ENCODE data around the gene CDCA5.

The CDCA5 gene

GRCh38 chr11:65104628-65105027 is 20.8 kb upstream of the CDCA5 start:
- DNase-seq = no peak

GRCh38 chr11:65103476-65103875 is 19.6 kb upstream of the CDCA5 start:
- DNase-seq = no peak

DNA sequence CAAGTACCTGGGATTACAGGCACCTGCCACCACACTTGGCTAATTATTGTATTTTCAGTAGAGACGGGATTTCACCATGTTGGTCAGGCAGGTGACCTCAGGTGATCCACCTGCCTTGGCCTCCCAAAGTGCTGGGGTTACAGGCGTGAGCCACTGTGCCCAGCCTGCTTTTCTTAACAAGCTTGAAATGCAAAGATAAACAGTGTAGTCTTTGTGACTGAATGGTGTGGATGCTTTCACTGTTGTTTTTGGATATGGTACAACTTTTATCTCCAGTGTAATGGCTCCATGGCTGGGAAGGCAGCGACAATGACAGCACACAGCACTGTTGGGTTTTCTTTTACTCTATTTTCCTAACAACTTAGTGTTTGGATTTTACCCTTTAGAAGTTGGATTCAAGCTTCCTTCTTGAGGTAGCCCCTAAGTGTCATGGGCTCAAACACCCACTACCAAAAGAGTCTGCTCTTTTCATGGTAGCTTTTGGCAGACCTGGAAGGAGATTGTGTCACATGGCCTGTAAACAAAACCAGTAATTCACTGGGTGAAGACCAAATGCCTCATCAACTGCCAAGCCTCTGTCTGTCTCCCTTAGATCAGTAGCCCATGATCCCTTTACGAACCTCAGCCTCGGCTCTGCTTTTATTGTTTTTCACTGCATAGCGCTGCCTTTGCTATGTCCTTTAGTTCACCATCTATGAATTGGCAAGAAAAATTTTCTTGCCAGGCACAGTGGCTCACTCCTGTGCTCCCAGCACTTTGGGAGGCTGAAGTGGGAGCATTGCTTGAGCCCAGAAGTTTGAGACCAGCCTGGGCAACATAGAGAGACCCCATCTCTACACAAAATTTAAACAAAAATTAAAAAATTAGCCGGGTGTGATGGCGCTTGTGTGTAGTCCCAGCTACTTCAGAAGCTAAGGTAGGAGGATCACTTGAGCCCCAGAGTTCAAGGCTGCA is 18.6 kb upstream of the CDCA5 start:
- no peak for DNase-seq

DNA sequence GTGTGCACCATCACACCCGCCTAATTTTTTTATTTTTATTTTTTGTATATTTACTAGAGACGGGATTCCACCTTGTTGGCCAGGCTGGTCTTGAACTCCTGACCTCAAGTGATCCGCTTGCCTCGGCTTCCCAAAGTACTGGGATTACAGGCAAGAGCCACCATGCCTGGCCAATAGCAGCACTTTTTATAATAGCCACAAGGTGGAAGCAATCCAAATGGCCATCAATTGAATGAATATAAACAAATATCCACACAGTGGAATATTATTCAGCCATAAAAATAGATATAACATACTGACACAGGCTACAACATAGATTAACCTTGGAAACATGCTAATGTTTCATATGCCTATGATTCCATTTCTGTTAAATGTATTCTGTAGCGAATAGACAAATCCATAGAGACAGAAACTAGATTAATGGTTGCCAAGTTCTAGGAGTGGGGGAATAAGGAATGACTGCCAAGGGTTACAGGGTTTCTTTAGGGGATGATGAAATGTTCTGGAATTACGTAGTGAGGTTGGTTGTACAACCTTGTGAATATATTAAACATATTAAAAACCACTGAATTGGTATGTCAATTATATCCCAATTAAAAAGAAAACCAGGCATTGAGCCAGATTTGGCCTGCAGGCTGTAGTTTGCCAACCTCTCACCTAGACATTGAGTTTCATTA is 17.0 kb upstream of the CDCA5 start:
- DNase-seq = no peak

DNA sequence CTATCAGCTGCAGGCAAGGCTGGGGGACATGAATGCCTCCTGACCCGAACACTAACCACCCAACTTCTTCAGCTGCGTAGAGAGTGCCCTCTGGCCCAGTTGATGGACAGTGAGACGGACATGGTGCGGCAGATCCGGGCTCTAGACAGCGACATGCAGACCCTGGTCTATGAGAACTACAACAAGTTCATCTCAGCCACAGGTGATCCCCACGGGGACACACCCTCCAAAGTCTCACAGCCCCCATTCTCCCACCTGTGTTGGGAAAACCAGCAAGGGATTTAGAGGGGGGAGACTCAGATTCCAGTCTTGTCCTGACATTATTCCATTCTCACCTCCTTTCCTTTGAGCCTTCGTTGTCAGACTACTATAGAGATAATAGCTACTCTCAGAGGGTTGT is 13.1 kb upstream of the CDCA5 start:
- no peak for DNase-seq

GRCh38 chr11:65095974-65096806 is 12.3 kb upstream of the CDCA5 start, which contains the start of gene VPS51:
Gene VPS51 (plus strand): TSS chr11:65096214. CDS start chr11:65096251, 37 bp downstream.
- DNase-seq = peak; percentile 61 to 88

GRCh38 chr11:65095427-65095826 is 11.6 kb upstream of the CDCA5 start:
- no peak for DNase-seq

- DNase-seq = no peak
These were observed 6.8 kb upstream of the CDCA5 start for GRCh38 chr11:65090628-65091027.

- no peak for DNase-seq
These were observed 5.8 kb upstream of the CDCA5 start for GRCh38 chr11:65089621-65090020.

DNA sequence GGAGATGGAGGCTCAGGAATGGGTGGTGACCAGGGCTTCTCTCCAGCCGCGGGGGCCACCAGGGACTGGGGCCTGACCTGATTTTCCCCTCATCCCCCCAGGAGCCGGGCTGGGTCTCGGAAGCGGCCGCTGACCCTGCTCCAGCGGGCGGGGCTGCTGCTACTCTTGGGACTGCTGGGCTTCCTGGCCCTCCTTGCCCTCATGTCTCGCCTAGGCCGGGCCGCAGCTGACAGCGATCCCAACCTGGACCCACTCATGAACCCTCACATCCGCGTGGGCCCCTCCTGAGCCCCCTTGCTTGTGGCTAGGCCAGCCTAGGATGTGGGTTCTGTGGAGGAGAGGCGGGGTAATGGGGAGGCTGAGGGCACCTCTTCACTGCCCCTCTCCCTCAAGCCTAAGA is 4.0 kb upstream of the CDCA5 start:
- no peak for DNase-seq

GRCh38 chr11:65087216-65087615 is 3.4 kb upstream of the CDCA5 start:
- no peak for DNase-seq

- DNase-seq = no peak
These were observed 3.0 kb upstream of the CDCA5 start for GRCh38 chr11:65086809-65087208.

DNA sequence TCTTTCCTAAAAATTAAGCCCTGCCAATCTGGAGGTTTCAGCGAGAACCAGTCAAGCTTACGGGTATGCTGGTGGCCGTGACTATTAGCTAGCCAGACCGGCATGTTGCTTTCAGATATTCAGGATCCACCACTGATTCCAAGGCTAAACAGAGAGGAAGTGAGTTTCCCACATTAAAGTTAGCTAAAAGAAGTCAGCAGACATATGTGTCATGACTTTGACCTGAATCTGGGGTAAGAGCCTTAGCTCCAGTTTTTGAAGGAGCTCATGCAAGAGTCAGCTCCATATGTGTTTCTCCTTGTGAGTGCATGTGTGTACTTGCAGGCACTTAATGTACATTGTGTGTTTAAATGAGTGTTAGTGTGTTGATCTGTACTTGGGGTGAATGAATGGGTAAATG is 1.6 kb upstream of the CDCA5 start:
- DNase-seq = no peak

GRCh38 chr11:65084598-65085375 is 947 bp upstream of the CDCA5 start:
- DNase-seq = no peak

DNA sequence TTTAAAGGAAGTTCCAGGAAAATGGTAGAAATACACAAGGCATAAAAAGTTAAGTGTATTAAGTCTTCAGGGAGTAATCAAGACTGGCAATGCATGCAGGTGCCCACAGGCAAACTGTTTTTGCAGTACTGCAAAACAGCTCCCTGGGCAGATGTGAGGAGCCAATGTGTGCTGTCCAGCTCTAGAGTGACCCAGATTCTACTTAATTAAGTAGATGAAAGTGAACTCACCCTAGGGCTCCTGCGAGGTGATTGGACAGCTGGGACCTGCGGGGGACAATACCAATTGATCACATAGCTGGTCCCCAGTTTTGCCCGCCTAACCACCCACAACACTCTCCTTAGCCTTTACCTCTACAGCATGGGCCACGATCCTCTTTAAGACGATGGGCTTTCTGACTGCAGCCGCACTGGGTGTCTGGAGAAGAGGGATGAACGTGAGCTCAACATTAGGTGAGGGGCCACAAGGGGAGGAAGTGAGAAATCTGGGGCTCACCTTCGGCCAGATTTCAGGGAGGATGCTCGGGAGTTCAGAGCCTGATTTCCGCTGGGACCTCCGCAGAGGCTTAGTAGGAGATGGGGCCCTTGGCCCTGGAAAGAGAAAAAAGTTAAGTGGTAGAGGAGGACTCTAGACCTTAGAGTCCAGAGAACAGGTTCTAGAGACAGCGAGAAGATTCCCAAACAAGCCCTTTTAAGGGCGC is 556 bp downstream of the CDCA5 start:
- no peak for DNase-seq

DNA sequence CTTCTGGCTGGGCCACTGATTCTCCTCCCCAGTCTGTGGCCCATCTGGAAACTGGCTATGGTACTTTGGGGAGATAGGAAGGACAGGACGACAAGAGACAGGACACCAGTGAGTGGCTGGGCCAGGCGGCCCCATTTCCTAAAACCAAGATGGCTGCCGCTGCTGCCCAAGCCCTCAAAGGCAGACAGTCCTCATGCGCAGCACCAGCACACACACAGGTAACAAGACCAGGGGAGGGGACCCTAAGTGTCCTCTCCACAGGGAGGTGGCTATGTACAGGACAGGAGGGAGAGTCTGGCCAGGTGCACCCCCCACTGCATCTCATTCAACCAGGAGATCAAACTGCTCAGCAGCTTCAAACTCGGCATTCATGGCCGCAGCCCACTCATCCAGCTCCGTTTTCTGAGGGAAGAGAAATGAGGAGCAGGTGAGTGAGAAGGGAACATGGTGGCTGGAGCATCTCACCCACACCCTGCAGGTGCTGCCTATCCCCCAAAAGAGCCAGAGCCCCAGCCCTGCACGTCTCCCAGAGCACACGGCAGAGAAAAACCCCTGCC is 5.0 kb downstream of the CDCA5 start:
- no peak for DNase-seq

DNA sequence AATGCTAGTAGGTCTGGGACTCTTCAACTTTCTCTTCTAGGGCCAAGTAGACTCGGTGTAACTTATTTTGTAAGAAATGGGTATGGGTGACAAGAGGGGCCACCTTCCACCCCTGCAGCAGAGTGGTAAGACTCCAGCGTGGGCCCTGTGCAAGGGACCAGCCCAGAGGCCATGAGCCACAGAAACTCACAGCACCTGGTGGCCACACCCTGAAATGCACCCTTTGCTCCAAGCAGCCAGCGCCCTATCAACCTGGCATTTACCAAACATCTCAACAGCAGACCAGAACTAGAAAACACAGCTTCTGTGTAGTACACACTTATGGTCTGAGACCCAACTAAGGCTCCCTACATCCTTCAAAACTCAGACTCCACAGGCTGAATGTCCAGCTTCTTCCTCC is 5.7 kb downstream of the CDCA5 start:
- peak in 1 of 2 experiments; percentile 45 for DNase-seq

GRCh38 chr11:65077451-65077850 is 6.4 kb downstream of the CDCA5 start:
- DNase-seq = peak; percentile 50 to 81

- no peak for DNase-seq
These were observed 11.2 kb downstream of the CDCA5 start for GRCh38 chr11:65072631-65072966.

GRCh38 chr11:65071907-65072630 is 11.8 kb downstream of the CDCA5 start:
- no peak for DNase-seq

GRCh38 chr11:65069217-65069616 is 14.6 kb downstream of the CDCA5 start:
- DNase-seq = no peak

Data from NCI-H524 (cell line).